GM12801 (cell line): ENCODE measurements around the gene SLC7A5.

Experiments used
- CTCF ChIP-seq: IDR thresholded peaks from one replicate; pipeline ENCODE4 v1.5.1; 2011; ENCODE audit warnings: control low read depth; ENCODE audit not compliant: insufficient read length; ENCODE audit errors: extremely low read depth

Gene SLC7A5

GRCh38 chr16:87864331-87864989 is 4.8 kb downstream of the SLC7A5 start:
- no peak for TF ChIP-seq CTCF

- TF ChIP-seq CTCF, result no peak
These were observed 8.6 kb downstream of the SLC7A5 start for GRCh38 chr16:87860553-87861299.

GRCh38 chr16:87856791-87857228 is 12.5 kb downstream of the SLC7A5 start:
- no peak for TF ChIP-seq CTCF

- no peak for TF ChIP-seq CTCF
These were observed 13.2 kb downstream of the SLC7A5 start for GRCh38 chr16:87855852-87856715.

GRCh38 chr16:87854907-87855683 is 14.2 kb downstream of the SLC7A5 start:
- TF ChIP-seq CTCF, result no peak

GRCh38 chr16:87854053-87854906 is 15.0 kb downstream of the SLC7A5 start:
- no peak for TF ChIP-seq CTCF
